Testis (tissue), 2 donors: ENCODE data around the gene MCM7.

Experiments
- POLR2A ChIP-seq: fragments of 450-650 bp; IDR thresholded peaks from one replicate; pipeline ENCODE4 v1.6.1; 2017; ENCODE audit warnings: antibody characterized with exemption, mild to moderate bottlenecking, moderate library complexity
- TF ChIP-seq, protein P1 (sequence below), 3 experiments: fragments of 450-650 bp in 2 of 3; fragments of 200-600 bp in 1 of 3; sonication (generic) in 1 of 3; IDR thresholded peaks; one replicate each; pipeline ENCODE4 v1.5.1; 2016 to 2019; ENCODE audit warnings: antibody characterized with exemption in 3 of 3, mild to moderate bottlenecking in 2 of 3, moderate library complexity in 1 of 3

DNA sequence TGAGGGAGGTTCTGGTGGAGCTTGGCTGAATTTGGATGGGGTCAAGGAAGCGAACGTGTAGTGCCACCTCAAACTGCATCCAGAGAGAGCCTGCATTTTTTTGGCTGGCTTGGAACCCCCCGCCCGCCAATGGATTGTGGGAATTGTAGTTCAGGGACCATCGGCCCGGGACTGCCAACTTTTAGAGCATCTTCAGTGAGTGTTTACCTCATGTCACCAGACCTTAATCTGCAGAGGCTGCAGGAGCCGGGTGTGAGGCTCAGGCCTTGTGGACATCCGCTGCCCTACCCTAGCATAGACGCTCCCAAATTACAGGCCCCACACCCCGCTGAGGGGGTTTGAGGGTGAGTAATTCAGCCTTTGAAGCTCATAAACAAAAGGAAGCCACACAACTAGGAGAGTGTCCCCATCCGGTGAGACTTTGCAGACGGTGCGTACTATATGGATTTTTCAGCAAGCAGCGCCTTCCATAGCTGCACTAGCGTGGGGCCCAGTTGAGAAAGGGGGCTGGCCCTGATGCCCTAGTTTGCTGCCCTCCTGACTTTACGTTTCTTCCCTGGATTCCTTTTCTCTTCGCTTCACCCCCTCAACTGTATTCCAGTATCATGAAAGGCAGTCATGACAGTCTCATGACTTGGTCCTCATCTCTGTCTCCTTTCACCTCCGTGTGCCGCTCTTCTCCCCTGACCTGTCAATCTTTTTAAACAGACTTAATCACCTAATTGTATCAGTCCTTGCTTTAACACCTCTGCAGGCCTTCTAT lies 19.0 kb upstream of the MCM7 start:
- TF ChIP-seq, protein P1, sequence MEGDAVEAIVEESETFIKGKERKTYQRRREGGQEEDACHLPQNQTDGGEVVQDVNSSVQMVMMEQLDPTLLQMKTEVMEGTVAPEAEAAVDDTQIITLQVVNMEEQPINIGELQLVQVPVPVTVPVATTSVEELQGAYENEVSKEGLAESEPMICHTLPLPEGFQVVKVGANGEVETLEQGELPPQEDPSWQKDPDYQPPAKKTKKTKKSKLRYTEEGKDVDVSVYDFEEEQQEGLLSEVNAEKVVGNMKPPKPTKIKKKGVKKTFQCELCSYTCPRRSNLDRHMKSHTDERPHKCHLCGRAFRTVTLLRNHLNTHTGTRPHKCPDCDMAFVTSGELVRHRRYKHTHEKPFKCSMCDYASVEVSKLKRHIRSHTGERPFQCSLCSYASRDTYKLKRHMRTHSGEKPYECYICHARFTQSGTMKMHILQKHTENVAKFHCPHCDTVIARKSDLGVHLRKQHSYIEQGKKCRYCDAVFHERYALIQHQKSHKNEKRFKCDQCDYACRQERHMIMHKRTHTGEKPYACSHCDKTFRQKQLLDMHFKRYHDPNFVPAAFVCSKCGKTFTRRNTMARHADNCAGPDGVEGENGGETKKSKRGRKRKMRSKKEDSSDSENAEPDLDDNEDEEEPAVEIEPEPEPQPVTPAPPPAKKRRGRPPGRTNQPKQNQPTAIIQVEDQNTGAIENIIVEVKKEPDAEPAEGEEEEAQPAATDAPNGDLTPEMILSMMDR (IDR thresholded peaks at IDR 0.05) = no peak
- no peak for TF ChIP-seq POLR2A
